ENCODE data around the gene MMP20. TPM values are rescaled to one million over a fixed set of nuclear protein-coding genes. Genes with fewer than 3 reads are reported as not detected.

Gene MMP20
- polyA plus RNA-seq, 1 donor (not counting 4 experiments of a cell fraction or from before 2014, with no cell fraction given): not detected

DNA sequence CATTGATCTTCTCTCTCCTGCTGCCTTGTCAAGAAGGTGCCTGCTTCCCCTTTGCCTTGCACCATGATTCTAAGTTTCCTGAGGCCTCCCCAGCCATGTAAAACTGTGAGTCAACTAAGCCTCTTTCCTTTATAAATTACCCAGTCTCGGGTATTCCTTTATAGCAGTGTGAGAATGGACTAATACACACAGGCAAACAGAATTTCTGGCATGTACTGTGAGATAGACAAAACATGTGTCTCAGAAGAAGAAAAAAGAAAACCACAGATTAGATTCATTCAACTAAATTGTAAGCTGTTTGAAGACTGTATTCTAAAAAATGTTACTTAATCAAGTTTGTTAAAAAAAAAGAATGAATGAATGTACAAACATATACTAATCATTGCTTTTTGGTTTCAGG, 1.5 kb upstream of the MMP20 start:
- FAIRE-seq: no peak
- no peak overlapping the region for H2AFZ ChIP-seq (ENCODE audit: control insufficient read depth, low read length)
- H3K36me3 ChIP-seq (ENCODE audit: control insufficient read depth in 2 of 2, extremely low read depth in 1 of 2, insufficient read depth in 2 of 2, low read length in 2 of 2): no peaks in the 10 kb centered on the region
- H3K27ac ChIP-seq (ENCODE audit: control insufficient read depth, insufficient read depth, low read length): no peak overlapping the region
- no peaks in the 10 kb centered on the region for H3K9me3 ChIP-seq (ENCODE audit: control insufficient read depth, low read depth, low read length)
- no peak for TF ChIP-seq EZH2 (IDR thresholded peaks at IDR 0.05; ENCODE audit: low read length)
- no peak for TF ChIP-seq CTCF (optimal IDR thresholded peaks at IDR 0.05 in 1 of 3, IDR thresholded peaks at IDR 0.05 in 1 of 3, conservative IDR thresholded peaks at IDR 0.05 in 1 of 3; ENCODE audit: extremely low read depth in 1 of 3, insufficient read depth in 2 of 3, low read length in 3 of 3)
- H3K27me3 ChIP-seq (ENCODE audit: control insufficient read depth, extremely low read depth, insufficient read depth, low read length): peaks cover 8% of the 10 kb centered on the region
- dilution Hi-C loops (cut with MboI; ENCODE audit: extremely low pct_ligation_motif_present, low sequenced_read_pairs): no loop called here
- no peak overlapping the region for H3K4me3 ChIP-seq (ENCODE audit: control insufficient read depth in 2 of 3, extremely low read depth in 1 of 3, insufficient read depth in 2 of 3, low read depth in 1 of 3, low read length in 3 of 3)
- no peak overlapping the region for H3K4me2 ChIP-seq (ENCODE audit: control insufficient read depth, extremely low read depth, insufficient read depth, low read depth, low read length)
- no peaks in the 10 kb centered on the region for H3K79me2 ChIP-seq (ENCODE audit: control insufficient read depth, insufficient read depth, low read length)
- H4K20me1 ChIP-seq (ENCODE audit: control insufficient read depth, extremely low read depth, insufficient read depth, low read length): no peaks in the 10 kb centered on the region
- H3K9ac ChIP-seq (ENCODE audit: control insufficient read depth, extremely low read depth, insufficient read depth, low read length): no peak overlapping the region
- no peaks in the 10 kb centered on the region for H3K9me1 ChIP-seq (ENCODE audit: control insufficient read depth, extremely low read depth, insufficient read depth, low read length)
- no peaks in the 10 kb centered on the region for H3K4me1 ChIP-seq (ENCODE audit: control insufficient read depth, extremely low read depth, insufficient read depth, low read length)
- no peak for DNase-seq (ENCODE audit: low read depth, low spot score)

GRCh38 chr11:102623998-102624397, 1.1 kb downstream of the MMP20 start:
- dilution Hi-C loops (cut with MboI; ENCODE audit: extremely low pct_ligation_motif_present, low sequenced_read_pairs): no loop called here
- Histone ChIP-seq H3K9me3 (ENCODE audit: control insufficient read depth, low read depth, low read length) (no peaks in the 10 kb centered on the region), H3K9me1 (ENCODE audit: control insufficient read depth, extremely low read depth, insufficient read depth, low read length) (no peaks in the 10 kb centered on the region), H3K79me2 (ENCODE audit: control insufficient read depth, insufficient read depth, low read length) (no peaks in the 10 kb centered on the region), H3K4me1 (ENCODE audit: control insufficient read depth, extremely low read depth, insufficient read depth, low read length) (no peaks in the 10 kb centered on the region), H3K4me2 (ENCODE audit: control insufficient read depth, extremely low read depth, insufficient read depth, low read depth, low read length) (no peak overlapping the region), H3K4me3 (ENCODE audit: control insufficient read depth in 2 of 3, extremely low read depth in 1 of 3, insufficient read depth in 2 of 3, low read depth in 1 of 3, low read length in 3 of 3) (no peak overlapping the region), H3K27me3 (ENCODE audit: control insufficient read depth, extremely low read depth, insufficient read depth, low read length) (no peaks in the 10 kb centered on the region), H3K9ac (ENCODE audit: control insufficient read depth, extremely low read depth, insufficient read depth, low read length) (no peak overlapping the region), H3K27ac (ENCODE audit: control insufficient read depth, insufficient read depth, low read length) (no peak overlapping the region), H4K20me1 (ENCODE audit: control insufficient read depth, extremely low read depth, insufficient read depth, low read length) (no peaks in the 10 kb centered on the region), H2AFZ (ENCODE audit: control insufficient read depth, low read length) (no peak overlapping the region), H3K36me3 (ENCODE audit: control insufficient read depth in 2 of 2, extremely low read depth in 1 of 2, insufficient read depth in 2 of 2, low read length in 2 of 2) (no peaks in the 10 kb centered on the region)
- FAIRE-seq (no peak), DNase-seq (ENCODE audit: low read depth, low spot score) (no peak)
- TF ChIP-seq CTCF (optimal IDR thresholded peaks at IDR 0.05 in 1 of 3, IDR thresholded peaks at IDR 0.05 in 1 of 3, conservative IDR thresholded peaks at IDR 0.05 in 1 of 3; ENCODE audit: extremely low read depth in 1 of 3, insufficient read depth in 2 of 3, low read length in 3 of 3) (no peak), EZH2 (IDR thresholded peaks at IDR 0.05; ENCODE audit: low read length) (no peak)
